Stimulated activated CD8-positive, alpha-beta memory T cell treated with anti-CD3 and anti-CD28 coated beads, Interleukin-2, amount 100 ng/mL, for 48 hours (primary cell): ENCODE measurements around the gene SEPTIN5.
"Not testable (repeated sequence)": the region's sequence is repeated elsewhere in the genome, so short reads cannot be mapped to it uniquely, and the experiment has no call there.

Source experiments
- DNase-seq, 2 donors: peaks; one replicate each; pipeline ENCODE4 v3.0.0-alpha.2; 2020; ENCODE audit warnings: low read depth in 2 of 2

Gene SEPTIN5

DNA sequence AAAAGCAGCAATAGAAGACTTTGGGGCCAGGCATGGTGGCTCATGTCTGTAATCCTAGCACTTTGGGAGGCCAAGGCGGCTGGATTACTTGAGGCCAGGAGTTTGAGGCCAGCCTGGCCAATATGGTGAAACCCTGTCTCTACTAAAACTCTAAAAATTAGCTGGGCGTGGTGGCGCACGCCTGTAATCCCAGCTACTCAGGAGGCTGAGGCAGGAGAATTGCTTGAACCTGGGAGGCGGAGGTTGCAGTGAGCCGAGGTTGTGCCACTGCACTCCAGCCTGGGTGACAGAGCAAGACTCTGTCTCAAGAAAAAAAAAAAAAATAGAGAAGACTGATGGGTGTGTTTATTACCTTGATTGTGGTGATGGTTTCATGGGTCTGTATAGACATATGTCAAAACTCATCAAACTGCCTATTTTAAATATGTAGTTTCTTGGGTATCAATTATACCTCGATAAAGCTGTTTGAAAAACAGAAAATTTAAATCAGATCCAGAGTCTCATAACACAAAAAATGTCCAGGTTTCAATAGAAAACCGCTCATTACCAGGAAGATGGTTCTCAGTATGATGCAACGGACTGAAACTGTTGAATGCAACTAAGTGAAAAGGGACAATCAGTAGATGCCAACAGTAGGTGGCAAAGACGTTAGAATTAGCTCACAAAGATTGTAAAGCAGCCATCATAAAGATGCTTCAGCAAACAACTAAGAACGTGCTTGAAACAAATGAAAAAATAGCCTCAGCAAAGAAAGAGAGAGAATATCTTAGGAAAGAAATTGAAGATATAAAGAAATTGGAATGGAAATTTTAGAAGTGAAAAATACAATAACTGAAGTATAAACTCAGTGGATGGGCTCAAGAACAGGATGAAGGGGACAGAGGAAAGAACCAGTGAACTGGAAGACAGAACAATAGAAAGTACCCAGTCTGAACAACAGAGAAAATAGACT lies 33.1 kb upstream of the SEPTIN5 start:
- no peak for DNase-seq

DNA sequence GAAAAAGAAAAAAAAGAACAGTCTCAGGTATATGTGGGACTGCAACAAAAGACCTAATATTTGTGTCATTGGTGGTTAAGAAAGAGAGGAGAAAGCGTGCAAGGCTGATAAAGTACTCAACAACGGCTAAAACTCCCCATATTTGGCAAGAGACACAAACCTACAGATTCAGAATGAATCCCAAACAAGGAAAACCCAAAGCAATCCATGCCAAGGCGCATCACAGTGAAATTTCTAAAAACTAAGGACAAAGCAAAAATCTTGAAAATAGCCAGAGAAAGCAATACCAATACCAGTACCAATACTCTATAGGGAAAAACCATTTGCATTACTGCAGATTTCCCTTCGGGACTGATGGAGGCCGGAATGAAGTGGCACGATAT lies 32.4 kb upstream of the SEPTIN5 start:
- no peak for DNase-seq

DNA sequence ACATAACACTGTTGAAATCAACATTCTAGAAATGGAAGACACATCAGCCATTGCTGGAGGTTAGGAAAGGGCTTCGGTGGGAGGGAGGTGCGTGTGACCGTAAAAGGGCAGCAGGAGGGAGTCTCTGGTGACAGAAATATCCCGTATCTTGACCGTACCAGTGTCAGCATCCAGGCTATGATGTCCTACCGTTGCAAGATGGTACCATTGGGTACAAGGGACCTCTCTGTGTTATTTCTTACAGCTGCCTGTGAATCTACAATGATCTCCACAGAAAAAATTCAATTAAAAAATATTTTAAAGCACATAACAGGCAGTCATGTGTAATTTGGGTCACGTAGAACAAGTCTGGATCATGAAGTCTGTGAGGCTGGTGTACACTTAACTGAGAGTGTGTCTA lies 27.4 kb upstream of the SEPTIN5 start:
- no peak for DNase-seq

DNA sequence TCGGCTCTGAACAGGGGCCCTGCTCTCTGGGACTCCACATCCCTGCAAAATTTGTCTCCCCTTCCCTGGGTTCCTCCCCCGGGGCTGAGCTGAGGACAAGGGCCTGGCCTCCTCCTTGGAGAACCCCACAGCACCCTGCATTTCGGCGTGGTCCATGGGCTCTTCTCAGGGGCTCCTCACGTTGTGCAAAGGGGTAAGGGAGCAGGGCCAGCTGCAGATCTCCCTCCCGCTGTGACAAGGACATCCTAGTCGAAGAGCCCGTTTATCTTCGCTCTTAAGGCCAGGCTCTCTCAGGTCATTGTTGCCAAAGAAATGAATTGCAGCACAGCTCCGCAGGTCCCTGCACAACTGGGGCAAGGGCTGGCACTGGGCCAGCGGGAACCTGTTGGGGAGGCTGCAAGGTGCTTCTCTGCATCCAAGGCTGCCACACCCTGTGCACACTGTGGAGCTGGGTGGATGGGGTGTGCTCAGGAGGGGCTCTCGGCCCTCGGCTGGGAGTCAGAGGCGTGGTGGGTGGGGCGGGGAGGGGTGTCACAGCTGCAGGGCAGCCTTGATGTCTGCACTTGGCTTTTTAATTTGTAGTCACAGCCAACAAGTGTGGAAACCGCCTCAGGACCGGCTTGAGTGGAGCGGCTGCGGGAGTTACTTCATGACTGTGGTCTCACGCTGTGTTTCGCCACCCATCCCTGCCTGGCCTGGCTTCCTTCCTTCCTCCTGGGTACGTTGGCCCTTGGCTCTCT lies 26.6 kb upstream of the SEPTIN5 start:
- no peak for DNase-seq

DNA sequence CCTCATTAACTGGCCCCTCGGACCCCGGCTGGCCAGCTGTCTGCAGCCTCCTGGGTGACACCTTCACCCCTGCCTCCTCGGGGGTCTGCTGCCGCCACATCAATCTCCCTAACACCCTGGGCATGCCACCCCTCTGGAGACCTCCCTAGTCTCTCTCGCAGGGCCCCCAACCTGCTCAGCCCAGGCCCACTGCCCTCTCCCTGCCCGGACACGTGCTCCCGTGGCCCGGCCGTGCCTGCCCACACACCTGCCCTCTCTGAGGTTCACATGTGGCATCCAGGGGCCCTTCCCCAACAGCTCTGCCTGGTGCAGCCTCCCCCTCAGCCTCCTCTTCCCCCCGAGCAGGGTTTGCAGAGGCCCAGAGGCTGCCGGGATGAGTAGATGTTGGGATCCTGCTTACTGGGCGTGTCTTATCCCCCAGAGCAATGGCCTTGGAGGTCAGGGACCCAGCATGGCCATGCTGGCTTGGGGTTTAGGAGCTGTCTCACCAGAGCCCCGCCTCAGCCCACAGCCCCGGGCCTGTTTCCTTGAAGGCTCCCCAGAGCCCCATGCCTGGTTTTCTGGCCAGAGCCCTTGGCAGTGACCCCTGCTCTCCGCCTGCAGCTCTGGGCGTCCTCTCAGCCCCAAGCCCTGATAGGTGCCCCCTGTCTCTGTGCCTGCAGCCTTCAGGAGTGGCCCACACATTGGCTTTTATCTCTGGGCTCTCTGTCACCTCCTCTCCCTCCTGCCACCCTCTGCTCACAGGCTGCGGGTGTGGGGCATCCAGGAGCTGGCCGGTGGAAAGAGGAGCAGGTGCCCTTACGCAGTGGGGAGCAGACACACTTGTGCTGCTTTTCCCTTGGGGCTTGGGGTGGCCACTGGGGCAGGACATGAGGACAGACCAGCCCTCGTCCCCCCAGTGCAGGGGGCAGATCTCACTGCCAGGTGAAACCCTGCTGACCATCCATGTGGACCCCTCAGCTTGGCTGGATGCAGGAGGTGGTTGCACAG lies 25.7 kb upstream of the SEPTIN5 start:
- DNase-seq: no peak

DNA sequence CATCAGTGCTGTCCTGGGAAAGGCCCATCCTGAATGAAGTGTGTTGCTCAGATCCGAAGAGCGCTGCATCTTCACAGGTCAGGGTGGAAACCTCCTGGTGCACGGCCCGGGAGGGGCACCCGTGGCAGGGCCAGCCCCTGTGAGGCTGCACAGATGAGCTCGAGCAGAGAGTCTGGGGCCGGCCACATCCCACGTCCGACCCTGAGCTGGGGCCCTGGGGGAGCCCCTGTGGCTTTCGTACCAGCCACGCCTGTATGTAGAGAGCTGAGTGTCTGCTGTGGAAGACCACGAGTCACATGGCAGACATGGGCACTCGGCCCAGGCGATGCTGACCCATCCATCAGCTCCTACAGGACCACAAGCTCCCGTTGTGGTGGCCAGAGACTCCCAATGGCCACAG lies 24.9 kb upstream of the SEPTIN5 start:
- DNase-seq: no peak

DNA sequence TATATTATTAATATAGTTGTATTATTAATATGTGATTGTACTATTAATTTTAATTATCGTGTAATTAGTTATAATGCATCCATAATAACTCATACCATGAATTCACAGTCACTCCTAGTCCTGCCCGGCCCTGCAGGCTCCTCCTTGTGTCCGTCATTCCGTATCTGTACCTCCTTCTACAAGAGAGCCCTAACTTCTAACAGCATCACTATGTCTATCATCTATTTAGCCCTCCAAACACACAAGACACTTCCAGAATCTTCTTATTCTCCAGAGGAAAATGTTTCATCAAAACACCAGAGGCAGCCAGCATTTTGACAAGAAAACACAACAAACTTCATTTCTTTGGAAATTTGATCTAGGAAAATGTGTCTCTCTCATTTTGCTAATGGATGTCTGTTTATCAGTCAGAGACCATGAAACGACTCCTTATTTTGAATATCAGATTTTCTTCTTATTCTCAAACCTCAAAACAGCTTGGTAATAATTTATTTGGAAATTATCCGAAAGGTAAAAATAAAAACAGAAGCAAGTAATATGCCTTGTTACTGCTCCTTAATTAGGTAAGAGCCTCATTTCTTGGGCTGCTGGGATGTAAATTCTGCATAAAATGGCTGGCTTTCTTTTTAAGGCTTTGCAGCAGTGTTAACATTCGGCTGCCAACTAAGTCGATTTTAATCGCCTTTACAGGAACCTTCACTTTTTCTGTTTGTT lies 23.1 kb upstream of the SEPTIN5 start:
- no peak for DNase-seq

DNA sequence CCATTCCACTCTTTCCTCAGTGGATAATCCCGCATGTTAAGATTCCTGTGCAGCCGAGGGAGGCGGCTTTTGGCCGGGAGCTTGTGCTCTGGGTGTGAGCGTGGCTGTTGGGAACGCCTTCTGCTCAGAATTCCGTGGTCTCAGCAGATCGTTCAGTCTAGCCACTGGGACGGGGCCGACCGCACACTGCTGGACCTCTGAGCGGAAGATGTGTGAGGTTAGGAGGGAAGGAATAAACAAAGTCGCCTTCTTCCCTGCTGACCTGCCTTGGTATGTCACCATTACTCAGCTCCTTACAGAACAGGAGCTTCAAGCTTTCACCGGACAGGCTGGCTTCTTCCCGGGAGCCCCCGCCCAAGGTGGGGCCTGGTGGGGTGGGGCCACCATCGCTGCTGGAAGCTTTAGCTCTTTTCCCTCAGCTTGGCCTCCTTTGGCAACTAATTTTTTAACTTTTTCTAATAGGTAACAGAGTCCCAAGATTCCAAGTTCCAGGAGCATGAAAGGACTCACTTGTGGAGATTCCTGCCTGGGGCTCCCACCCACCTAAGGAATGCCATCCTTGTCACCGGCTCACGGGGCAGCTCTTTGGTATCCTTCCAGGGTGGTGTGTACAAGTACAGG lies 22.5 kb upstream of the SEPTIN5 start:
- no peak for DNase-seq

DNA sequence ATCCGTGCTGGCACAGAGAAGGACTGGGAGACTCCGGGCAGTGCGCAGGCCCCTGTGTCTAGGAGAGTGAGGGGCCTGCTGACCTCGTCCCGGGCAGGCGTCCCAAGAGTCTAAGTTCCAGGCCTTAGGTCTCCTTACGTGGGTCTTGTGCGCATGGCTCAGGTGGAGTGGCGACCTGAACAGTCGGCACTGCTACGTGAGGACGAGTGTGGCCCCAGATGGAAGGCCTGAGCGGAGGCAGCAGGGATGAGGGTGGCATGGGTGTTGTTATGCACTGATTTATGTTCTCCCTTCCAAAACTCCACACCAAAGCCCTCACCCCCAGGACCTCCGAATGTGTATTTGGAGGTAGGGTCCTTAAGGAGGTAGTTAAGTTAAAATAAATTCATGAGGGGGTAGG lies 20.7 kb upstream of the SEPTIN5 start:
- DNase-seq: no peak

DNA sequence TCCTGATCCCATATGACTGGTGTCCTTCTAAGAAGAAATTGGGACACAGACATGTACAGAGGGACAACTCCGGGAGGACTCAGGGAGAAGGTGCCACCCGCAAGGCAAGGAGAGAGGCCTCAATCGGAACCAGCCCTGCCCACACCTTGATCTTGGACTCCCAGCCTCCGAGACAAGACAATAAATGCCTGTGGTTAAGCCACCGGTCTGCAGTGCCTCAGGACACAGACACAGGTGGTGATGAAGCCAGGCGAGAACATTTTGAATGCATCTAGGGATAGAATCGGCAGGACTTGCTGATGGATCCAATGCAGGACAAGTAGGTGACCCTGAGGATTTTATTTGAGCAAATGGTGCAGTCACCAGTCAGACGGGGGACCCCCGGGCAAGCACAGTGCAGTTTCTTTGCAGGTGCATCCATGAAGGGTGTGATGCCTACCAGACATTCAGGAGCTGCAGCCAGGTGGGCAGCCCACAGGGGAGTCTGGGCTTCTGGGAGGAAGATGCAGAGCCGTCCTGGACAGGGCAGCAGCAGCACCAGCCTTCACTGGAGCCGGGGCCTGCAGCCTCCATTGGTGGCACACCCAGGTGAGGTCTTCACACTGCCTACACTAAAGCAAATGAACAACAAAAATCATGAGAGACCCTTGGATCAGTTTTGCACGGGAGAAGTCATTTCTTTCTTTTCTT lies 20.2 kb upstream of the SEPTIN5 start:
- DNase-seq: no peak

DNA sequence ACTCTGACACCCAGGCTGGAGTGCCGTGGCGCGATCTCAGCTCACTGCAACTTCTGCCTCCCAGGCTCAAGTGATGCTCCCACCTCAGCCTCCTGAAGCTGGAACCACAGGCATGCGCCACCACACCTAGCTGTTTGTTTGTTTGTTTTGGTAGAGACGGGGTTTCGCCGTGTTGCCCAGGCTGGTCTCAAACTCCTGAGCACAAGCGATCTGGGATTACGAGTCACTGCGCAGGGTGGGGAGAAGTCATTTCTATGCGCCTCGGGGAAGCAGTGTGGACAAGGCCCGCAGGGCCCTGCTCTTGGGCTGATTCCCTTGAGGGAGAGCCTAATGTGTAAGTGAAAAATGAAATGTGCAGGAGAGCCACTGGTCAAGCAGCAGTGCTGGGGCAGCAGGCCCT lies 19.6 kb upstream of the SEPTIN5 start:
- DNase-seq: no peak

DNA sequence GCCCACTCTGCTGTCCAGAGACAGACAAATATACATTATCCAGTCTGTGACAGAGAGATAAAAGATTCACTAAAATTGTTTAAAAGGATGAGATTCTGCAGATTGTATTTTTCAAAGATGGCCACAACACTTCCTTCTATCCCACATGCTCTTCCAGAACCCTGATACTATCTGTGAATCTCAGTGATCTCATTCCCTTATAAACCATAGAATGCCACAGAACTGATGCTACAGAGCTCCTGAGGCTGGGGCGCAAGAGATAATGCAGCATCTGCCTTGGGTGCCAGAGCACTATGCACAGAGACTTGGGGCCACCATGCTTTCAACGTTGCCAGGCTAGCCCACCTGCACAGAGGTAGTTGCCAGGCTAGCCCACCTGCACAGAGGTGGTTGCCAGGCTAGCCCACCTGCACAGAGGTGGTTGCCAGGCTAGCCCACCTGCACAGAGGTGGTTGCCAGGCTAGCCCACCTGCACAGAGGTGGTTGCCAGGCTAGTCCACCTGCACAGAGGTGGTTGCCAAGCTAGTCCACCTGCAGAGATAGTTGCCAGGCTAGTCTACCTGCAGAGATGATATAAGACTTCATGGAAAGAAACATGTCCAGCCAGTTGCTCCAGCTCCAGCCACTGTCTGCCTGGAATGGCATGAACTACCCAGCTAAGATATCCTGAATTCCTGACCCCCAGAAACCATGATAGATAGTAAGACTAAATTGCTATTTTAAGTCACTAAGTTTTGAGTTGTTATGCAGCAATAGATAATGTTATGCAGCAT lies 17.6 kb upstream of the SEPTIN5 start:
- DNase-seq: no peak

DNA sequence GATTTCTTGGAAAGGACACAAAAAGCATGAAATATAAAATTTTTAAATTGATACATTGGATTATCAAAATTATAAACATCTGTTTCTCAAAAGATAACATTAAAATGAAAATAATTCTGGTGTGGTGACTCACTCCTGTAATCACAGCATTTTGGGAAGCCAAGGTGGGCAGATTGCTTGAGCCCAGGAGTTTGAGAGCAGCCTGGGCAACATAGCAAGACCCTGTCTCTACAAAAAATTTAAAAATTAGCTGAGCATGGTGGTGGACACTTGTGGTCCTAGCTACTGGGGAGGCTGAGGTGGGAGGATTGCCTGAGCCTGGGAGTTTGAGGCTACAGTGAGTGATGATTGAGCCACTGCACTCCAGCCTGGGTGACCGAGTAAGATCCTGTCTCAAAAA lies 16.4 kb upstream of the SEPTIN5 start:
- DNase-seq: not testable (repeated sequence)

DNA sequence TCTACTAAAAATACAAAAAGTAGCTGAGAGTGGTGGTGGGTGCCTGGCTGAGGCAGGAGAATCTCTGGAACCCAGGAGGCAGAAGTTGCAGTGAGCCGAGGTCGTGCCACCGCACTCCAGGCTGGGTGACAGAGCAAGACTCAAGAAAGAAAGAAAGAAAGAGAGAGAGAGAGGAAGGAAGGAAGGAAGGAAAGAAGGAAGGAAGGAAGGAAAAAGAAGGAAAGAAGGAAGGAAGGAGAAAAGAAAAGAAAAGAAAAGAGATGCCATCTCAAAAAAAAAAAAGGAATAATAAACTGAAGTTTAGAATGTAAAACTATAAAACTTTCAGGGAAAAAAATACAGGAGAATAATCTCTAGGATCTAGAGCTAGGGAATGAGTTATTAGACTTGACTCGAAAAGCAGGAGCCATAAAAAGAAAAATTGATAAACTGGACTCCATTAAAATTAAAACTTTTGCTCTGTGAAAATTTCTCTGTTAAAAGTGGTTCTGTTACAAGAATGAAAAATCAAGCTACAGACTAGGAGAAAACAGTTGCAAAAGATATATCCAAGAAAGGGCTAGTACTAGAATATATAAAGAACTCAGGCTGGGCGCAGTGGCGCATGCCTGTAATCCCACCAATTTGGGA lies 13.4 kb upstream of the SEPTIN5 start:
- DNase-seq: no peak

DNA sequence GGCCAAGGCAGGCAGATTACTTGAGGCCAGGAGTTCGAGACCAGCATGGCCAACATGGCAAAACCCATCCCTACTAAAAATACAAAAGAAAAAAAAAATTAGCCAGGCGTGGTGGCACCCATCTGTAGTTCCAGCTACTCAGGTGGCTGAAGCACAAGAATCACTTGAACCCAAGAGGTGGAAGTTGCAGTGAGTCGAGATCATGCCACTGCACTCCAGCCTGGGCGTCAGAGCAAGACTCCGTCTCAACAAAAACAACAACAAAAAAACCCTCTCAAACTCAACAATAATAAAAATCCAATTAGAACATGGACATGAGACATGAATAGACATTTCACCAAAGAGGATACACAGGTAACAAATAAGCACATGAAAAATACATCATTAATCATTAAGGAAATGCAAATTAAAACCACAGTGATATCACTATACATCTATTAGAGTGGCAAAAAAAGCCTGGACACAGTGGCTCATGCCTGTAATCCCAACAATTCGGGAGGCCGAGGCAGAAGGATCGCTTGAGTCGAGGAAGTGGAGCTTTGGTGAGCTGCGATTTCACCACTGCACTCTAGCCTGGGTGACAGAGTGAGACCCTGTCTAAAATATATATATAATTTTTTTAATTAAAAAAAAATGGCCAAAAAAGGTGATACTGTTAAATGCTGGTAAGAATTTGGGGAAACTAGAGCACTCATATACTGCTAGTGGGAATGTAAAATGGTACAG lies 12.7 kb upstream of the SEPTIN5 start:
- DNase-seq: no peak

DNA sequence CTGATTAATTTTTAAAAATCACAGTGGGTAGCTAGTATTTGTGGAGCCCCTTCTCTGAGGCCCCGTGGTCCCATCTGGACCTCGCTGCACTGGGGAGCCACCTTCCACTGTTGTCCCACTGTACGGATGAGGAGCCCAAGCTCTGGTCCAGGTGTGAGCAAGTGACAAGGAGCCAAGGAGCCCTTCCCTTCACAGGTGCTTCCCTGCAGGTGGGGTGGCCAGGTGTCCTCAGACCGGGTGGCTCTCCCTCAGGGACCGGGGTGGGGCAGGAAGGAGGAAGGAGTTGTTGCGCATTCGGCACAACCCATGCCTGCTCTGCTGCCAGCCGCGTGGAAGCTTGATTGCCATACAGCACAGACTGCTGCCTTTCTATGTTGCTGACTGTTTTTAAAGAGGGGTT lies 10.4 kb upstream of the SEPTIN5 start:
- no peak for DNase-seq

DNA sequence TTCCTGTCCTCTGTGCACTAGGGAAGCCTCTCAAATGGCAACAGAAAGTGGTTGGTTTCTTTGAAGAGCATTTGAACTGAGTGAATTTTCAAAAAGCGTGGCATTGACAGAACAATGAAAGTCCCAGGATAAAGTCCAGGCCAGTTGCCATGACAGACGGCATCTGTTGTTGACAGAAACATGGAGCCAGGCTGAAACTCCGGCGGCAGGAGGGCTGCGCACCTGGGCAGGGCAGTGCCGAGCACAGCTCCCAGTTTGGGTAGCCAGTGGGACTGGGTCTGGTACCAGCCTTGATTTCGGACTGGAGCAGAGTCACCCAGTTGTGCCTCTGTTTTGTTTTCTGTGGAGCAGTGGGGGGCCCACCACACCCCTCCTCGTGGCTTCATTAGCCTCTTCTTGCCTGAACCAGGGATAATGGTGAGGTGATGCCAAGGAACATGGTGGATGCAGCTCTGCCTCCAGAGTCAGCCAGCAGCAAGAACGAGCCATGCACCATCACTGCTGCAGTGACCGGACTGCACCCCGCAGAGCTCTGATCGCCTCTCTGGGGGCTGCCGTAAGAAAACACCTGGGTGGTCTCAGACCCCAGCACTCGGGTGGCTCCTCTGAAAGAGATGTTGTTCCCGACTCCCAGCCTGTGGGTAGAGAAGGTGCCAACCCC lies 9.8 kb upstream of the SEPTIN5 start:
- no peak for DNase-seq
